ENCODE results near the gene SIM2.

The SIM2 gene

GRCh38 chr21:36738489-36739126 is 39.7 kb downstream of the SIM2 start:
- H3K4me3 ChIP-seq (ENCODE audit: low read length): no peak overlapping the region
- DNase-seq (ENCODE audit: low read depth): no peak
- no peak for TF ChIP-seq CTCF (conservative IDR thresholded peaks at IDR 0.05; ENCODE audit: low read depth, low read length)

GRCh38 chr21:36741506-36741905 is 42.6 kb downstream of the SIM2 start:
- no peak for TF ChIP-seq CTCF (conservative IDR thresholded peaks at IDR 0.05; ENCODE audit: low read depth, low read length)
- DNase-seq (ENCODE audit: low read depth): no peak
- no peak overlapping the region for H3K4me3 ChIP-seq (ENCODE audit: low read length)

DNA sequence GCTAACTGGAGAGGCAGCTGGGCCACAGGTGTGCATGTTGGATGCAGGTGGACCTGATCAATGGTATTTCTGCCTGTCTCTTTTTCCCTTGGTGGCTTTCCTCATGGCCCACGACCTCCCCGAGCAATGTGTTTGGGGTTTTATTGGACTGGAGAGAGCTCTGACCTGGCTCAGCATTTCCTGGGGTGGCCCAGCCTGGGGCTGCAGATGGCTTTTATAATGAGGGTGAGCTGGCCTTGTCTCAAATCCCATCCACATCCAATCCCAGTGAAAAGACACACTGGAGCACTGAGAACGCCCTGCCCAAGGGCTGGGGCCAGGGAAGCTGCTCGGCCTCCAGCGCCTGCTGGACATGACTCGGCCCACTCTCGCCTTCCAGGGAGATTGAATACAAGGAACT is 44.1 kb downstream of the SIM2 start:
- no peak for DNase-seq (ENCODE audit: low read depth)
- TF ChIP-seq CTCF (conservative IDR thresholded peaks at IDR 0.05; ENCODE audit: low read depth, low read length): no peak
- no peak overlapping the region for H3K4me3 ChIP-seq (ENCODE audit: low read length)

DNA sequence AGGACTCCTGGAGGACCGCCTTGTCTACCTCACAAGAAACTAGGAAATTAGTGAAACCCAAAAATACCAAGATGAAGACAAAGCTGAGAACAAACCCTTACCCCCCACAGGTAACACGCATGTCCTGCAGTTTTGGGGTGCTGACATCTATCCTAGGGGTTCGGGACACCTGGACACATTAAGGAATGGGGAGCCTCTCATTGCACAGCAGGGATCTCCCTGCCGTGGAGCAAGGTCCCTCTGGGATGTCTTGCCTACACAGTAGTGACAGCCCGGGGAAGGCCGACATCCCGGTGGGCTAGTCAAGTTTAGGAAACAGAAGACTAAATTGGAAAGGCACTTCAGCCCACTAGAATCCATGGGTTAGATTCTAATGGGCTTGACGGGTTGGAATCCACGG is 44.5 kb downstream of the SIM2 start:
- TF ChIP-seq CTCF (conservative IDR thresholded peaks at IDR 0.05; ENCODE audit: low read depth, low read length): no peak
- no peak for DNase-seq (ENCODE audit: low read depth)
- H3K4me3 ChIP-seq (ENCODE audit: low read length): no peak overlapping the region

DNA sequence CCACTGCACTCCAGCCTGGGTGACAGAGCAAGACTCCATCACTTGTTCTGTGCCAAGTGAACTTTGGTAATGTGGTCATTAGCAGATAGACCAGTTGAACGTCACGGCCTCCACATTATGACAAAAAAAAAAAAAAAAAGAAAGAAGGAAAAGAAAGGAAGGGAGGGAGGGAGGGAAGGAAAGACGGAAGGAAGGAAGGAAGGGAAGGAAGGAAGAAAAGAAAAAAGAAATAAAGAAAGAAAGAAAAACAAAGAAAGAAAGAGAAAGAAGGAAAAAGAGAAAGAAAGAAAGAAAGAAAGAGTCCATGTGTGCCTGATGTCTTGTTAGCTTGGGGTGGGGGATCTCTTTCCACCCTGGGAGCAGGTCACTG is 45.3 kb downstream of the SIM2 start:
- no peak for DNase-seq (ENCODE audit: low read depth)
- no peak for TF ChIP-seq CTCF (conservative IDR thresholded peaks at IDR 0.05; ENCODE audit: low read depth, low read length)
- H3K4me3 ChIP-seq (ENCODE audit: low read length): no peak overlapping the region

DNA sequence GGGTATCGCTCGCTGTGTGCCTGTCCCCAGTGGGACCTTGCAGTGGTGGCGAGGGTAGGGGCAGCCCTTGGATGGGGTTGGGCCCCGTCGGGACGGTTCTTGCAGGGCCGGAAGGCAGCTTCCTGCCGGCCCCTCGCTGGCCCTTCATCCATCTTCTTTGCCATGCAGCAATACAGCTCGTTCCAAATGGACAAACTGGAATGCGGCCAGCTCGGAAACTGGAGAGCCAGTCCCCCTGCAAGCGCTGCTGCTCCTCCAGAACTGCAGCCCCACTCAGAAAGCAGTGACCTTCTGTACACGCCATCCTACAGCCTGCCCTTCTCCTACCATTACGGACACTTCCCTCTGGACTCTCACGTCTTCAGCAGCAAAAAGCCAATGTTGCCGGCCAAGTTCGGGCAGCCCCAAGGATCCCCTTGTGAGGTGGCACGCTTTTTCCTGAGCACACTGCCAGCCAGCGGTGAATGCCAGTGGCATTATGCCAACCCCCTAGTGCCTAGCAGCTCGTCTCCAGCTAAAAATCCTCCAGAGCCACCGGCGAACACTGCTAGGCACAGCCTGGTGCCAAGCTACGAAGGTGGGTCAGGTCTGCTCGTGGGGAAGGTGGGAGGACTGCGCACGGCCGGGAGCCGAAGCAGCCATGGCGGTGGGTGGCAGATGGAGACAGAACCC is 45.8 kb downstream of the SIM2 start:
- no peak for TF ChIP-seq CTCF (conservative IDR thresholded peaks at IDR 0.05; ENCODE audit: low read depth, low read length)
- DNase-seq (ENCODE audit: low read depth): no peak
- no peak overlapping the region for H3K4me3 ChIP-seq (ENCODE audit: low read length)

- no peak overlapping the region for H3K4me3 ChIP-seq (ENCODE audit: low read length)
- DNase-seq (ENCODE audit: low read depth): no peak
- no peak for TF ChIP-seq CTCF (conservative IDR thresholded peaks at IDR 0.05; ENCODE audit: low read depth, low read length)
Observed at GRCh38 chr21:36745459-36745858, 46.5 kb downstream of the SIM2 start.

Data from retinal pigment epithelial cell (primary cell).